GM19043 (cell line): ENCODE results near the gene ABCA8.
"Not testable (repeated sequence)": the region's sequence is repeated elsewhere in the genome, so short reads cannot be mapped to it uniquely, and the experiment has no call there.

ENCODE experiments used
- ATAC-seq: cut with Tn5 transposase; IDR thresholded peaks from one replicate; pipeline ENCODE4 v1.9.1; 2021; ENCODE audit warnings: low read depth; ENCODE audit not compliant: unreplicated experiment

ABCA8 gene

GRCh38 chr17:68944435-68945035 is 10.7 kb downstream of the ABCA8 start:
- no peak for ATAC-seq

DNA sequence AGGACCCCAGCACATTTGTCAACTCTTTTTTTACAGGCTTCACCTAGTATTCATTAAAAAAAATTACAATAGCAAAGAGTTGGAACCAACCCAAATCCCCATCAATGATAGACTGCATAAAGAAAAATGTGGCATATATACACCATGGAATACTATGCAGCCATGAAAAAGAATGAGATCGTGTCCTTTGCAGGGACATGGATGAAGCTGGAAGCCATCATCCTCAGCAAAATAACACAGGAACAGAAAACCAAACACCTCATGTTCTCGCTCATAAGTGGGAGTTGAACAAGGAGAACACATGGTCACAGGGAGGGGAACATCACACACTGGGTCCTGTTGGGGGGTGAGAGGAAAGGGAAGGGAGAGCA is 11.4 kb downstream of the ABCA8 start:
- ATAC-seq = not testable (repeated sequence)

DNA sequence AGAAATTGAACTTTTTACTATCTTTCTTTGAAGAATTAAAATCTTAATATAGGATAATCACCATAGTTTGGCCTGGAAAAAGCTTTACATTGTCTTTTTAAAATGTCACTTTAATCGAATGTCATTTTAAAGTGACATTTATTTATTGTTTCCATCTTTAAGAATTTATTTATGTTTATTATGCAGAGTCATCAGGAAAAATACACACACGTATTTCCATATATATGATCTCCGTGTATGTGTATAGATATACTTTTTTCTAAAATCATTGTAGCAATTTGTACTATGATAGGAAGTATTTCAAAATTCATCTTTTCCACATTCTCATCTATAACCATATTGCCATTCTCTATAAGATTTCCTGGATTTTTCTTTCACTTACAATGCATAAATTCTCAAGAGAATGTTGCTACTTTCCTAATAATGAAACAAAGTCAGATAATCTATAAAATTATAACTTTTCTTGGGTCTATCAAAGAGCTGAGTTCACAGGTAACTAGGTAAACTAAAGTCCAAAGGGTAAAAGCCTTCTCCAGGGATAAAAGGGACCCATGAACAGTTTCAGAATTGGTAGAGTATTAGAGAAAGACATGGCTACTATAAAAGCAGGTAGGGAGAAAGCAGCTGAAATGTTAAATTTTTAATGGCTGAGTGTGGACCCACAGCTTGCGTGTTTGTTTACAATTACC is 11.9 kb downstream of the ABCA8 start:
- ATAC-seq = no peak

DNA sequence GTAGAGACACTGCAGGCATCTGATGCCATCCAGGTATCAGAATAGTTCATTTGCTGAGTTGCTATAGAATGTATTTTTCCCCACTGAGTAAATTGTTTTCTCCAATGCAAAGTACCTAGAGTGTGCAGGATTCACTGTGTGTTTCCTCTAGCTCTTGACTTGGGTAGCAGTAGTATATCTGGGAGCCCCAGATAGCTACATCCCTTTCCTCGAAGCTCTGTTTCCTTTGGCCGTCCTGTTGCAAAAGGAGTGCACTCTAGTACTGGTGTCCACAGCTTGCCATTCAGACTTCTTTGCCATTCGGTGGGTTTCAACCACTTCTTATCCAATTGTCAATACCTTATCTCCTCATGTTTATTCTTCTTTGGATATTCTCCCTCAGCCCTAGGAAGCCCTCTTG is 12.8 kb downstream of the ABCA8 start:
- no peak for ATAC-seq

GRCh38 chr17:68941761-68942160 is 13.4 kb downstream of the ABCA8 start:
- no peak for ATAC-seq

GRCh38 chr17:68939195-68939594 is 16.0 kb downstream of the ABCA8 start:
- no peak for ATAC-seq

- ATAC-seq = no peak
Observed at GRCh38 chr17:68937890-68938514, 17.2 kb downstream of the ABCA8 start.

GRCh38 chr17:68927516-68927915 is 27.7 kb downstream of the ABCA8 start:
- ATAC-seq = no peak

DNA sequence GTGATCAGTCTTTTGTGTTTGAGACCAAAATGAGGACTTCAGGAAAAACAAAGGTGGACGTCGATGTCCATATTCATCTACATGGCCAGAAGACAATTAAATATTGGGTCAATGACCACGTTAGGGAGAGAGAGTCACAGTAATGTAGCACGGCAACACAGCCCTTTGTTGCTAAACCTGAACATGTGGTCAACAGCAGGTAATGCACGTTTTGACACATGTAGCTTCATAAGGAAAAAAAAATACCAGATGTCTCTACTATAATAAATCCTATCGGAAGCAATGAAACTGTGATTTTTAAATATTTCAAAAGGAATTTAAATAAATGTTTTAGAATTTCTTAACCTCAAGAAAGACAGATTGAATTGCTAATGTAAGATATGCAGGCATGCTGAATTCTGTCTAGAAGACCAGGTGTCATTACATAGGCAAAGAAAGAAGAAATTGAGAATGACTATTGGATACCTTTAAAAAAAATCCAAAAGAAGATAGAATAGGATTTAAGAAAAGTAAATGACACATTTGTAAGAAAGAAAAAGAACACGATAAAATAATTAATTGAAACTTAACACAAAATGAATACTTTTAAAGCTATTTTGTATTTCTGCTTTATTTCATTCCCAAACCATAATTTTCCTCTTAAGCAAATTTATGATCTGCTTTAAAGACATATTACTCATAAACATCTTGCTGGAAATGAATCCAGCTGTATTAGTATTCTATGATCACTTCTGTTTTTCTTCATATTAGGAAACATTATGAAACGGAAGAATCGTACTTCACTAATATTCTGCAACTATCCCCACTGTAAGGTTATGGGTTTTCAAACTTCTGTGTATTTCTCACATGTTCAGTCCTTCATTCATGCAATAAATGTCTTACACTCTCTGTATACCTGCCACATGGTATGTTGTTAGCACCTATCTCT is 30.1 kb downstream of the ABCA8 start:
- ATAC-seq = no peak

- ATAC-seq = no peak
Observed at GRCh38 chr17:68910789-68911431, 44.3 kb downstream of the ABCA8 start.

- ATAC-seq = no peak
Observed at GRCh38 chr17:68910251-68910705, 44.9 kb downstream of the ABCA8 start.

DNA sequence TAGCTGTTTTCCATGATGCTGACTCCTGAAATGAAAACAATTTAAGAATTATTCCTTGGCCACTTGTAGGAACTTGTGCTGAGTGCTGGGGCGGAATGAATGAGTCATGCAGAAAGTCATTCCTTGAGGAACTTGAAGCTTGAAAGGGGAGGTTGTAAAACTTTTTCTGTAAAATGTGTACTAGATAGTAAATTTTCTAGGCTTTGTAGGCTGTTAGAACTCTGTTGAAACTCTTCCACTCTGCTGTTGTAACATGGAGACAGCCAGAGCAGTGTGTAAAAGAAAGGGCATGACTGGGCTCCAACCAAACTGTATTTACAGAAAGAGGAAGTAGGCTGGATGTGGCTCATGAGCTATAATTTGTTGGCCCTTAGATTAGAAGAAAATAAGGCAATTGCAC is 46.1 kb downstream of the ABCA8 start:
- ATAC-seq = peak; percentile 55

DNA sequence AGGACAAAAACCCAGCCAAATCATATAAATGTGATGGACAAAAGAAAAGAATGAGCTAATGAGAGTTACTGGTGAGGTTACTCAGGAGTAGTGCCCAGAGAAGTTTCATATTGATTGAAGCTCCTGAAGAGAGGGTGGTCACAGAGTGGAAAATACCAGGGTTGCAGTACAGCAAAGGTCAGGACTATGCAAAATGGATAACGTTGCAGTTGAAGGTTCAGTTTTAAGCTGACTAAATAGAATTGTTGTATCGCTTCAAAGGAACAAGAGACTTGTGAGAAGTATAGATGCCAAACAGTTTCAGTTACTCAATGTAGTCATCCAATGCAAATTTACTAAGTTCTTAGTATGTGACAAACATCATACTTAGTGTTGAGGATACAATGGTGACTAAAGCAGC is 47.1 kb downstream of the ABCA8 start:
- peak; percentile 56 for ATAC-seq

- no peak for ATAC-seq
Observed at GRCh38 chr17:68906638-68907037, 48.6 kb downstream of the ABCA8 start.

DNA sequence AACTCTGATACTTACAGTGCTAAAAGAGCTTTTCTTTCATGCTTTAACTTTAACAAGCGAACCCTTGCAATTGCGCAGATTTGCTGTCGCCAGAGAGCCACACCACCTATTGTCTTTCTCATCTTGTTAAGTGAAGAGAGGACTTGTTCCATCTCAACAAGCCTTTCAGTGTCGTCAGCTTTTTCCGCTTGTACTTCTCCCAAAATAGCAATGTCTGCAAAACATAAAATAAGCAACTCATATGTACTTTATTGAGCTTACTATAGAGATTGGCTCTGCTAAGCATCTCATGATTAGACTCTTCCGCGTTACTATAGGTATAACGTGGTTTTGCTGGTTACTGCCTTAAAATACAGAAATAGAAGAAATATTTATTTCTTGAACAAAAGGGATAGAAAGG is 51.9 kb downstream of the ABCA8 start:
- no peak for ATAC-seq

DNA sequence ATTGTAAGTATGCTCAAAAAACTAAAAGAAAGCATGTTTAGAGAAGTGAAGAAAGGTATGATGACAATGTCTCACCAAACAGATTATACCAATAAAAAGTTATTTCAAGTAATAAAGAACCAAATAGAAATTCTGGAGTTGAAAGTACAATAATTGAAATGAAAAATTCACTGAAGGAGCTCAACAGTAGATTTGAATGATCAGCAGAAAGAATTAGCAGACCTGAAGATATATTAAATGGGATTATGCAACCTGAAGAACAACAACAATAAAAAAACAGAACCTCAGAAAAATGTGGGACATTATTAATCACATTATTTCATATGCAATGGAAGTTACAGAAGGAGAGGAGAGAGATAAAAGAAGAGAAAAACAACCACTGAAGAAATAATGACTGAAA is 57.6 kb downstream of the ABCA8 start:
- ATAC-seq = no peak

DNA sequence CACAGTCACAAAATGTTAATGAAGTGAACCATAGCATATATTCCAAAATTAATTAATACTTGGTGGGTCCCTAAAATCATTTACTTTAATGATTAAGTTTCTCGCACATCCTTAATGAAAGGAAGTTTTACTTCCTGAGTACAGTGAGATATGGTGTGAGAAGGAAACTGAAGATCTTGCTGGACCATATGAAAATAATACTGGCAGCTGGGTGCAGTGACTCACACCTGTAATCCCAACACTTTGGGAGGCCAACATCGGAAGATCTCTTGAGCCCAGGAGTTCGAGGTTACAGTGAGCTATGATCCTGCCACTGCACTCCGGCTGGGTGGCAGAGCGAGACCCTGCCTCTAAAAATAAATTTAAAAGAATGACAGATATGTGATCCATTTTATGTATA is 62.5 kb downstream of the ABCA8 start:
- no peak for ATAC-seq

- no peak for ATAC-seq
Observed at GRCh38 chr17:68892193-68892592, 63.0 kb downstream of the ABCA8 start.

- ATAC-seq = no peak
Observed at GRCh38 chr17:68886401-68886800, 68.8 kb downstream of the ABCA8 start.

DNA sequence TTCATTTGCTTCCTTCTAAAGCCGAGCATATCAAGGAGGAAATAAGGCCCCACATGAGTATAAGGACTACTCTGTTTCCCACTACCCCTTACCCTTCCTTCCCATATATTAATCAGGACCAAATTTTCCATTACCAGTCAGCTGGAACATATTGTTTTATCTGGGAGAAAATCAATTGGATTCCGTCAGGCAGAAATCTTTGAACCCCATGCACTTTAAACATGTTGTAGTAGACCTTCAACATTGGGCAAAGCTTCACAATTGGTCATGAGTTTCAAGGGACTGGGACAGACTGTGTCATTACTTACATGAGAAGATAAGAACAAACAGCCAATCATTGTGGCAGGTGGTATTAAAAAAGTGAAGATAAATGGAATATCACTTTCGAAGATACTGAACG is 70.3 kb downstream of the ABCA8 start:
- no peak for ATAC-seq
